Activated CD4-positive, alpha-beta memory T cell treated with anti-CD3 and anti-CD28 coated beads, Interleukin-2, amount 10 ng/mL, durations not matched to agents 7 days and 5 days (primary cell): Measurements from ENCODE around the gene CD276. TPM values are rescaled to one million over a fixed set of nuclear protein-coding genes. Genes with fewer than 3 reads are reported as not detected.

ENCODE experiments used
- CTCF ChIA-PET: fragments of 350-600 bp; sonication (Branson Sonifier 250); formaldehyde crosslinking; loops from one replicate; lab custom pipeline; 2021; ENCODE audit warnings: antibody characterized with exemption, inconsistent platforms; lab: Charles Lee
- POLR2A ChIA-PET: fragments of 350-600 bp; sonication (Branson Sonifier 250); formaldehyde crosslinking; loops from one replicate; lab custom pipeline; 2021; ENCODE audit warnings: antibody characterized with exemption; lab: Charles Lee
- DNase-seq: peaks from one replicate; pipeline ENCODE4 v3.0.0-alpha.2; 2020
- H3K27ac Mint-ChIP-seq: one replicate; pipeline ENCODE4 v1.8.0; 2021; ENCODE audit warnings: mild to moderate bottlenecking, mixed read lengths
- H3K27me3 Mint-ChIP-seq: one replicate; pipeline ENCODE4 v1.8.0; 2021; ENCODE audit warnings: mixed read lengths
- H3K36me3 Mint-ChIP-seq: one replicate; pipeline ENCODE4 v1.8.0; 2021; ENCODE audit warnings: low read depth, mixed read lengths
- H3K4me1 Mint-ChIP-seq: one replicate; pipeline ENCODE4 v1.8.0; 2021; ENCODE audit warnings: mixed read lengths
- H3K4me3 Mint-ChIP-seq: one replicate; pipeline ENCODE4 v1.8.0; 2021; ENCODE audit warnings: mild to moderate bottlenecking, mixed read lengths
- H3K9me3 Mint-ChIP-seq: one replicate; pipeline ENCODE4 v1.8.0; 2021; ENCODE audit warnings: mixed read lengths
- total RNA-seq, 2 experiments: library from RNA; stranded (reverse); gene quantifications; one replicate each; pipeline ENCODE4 v1.2.3, GENCODE V29; 2021

Gene CD276
- total RNA-seq, 2 experiments from 2014 or later = 0.88 to 1.6 TPM

DNA sequence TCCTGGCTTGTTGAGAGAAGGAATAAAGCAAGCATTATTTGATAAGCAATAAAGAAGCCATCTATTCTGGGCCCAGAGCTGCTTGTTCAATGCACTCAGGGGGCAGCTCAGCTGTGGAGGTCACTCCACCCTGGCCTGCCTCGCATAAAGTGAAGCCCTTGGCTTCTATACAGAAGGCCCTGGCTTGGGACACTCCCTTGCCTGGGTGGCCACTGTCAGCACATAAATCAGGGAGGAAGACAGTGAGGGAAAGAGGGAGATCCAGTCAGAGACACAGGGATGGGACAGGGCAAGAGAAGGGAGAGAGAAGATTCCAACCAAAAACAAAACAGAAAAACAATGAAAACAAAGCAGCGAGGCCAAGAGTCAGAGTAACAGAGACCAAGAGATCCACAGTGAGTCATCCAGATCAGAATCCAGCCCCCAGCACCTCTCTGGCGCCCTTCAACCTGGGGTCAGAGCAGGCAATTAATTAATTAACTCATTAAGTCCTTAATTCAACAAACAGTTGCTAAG, 57.2 kb downstream of the CD276 start:
- H3K9me3 Mint-ChIP-seq = no peaks in the 10 kb centered on the region
- H3K27ac Mint-ChIP-seq = no peak overlapping the region
- POLR2A ChIA-PET = interaction anchor here (1.0 kb wide), 1 partner anchor 9 kb away, joined by 3 read pairs; no protein-coding TSS in a partner anchor
- CTCF ChIA-PET = no interaction called here
- H3K27me3 Mint-ChIP-seq = peaks cover 5% of the 10 kb centered on the region
- no peaks in the 10 kb centered on the region for H3K4me1 Mint-ChIP-seq
- DNase-seq = no peak
- no peak overlapping the region for H3K4me3 Mint-ChIP-seq
- no peaks in the 10 kb centered on the region for H3K36me3 Mint-ChIP-seq

GRCh38 chr15:73744293-73744692, 60.1 kb downstream of the CD276 start:
- no peak overlapping the region for H3K27ac Mint-ChIP-seq
- H3K27me3 Mint-ChIP-seq = peaks cover 17% of the 10 kb centered on the region
- H3K9me3 Mint-ChIP-seq = no peaks in the 10 kb centered on the region
- H3K36me3 Mint-ChIP-seq = no peaks in the 10 kb centered on the region
- CTCF ChIA-PET = no interaction called here
- H3K4me3 Mint-ChIP-seq = no peak overlapping the region
- H3K4me1 Mint-ChIP-seq = no peaks in the 10 kb centered on the region
- POLR2A ChIA-PET = no interaction called here
- no peak for DNase-seq

DNA sequence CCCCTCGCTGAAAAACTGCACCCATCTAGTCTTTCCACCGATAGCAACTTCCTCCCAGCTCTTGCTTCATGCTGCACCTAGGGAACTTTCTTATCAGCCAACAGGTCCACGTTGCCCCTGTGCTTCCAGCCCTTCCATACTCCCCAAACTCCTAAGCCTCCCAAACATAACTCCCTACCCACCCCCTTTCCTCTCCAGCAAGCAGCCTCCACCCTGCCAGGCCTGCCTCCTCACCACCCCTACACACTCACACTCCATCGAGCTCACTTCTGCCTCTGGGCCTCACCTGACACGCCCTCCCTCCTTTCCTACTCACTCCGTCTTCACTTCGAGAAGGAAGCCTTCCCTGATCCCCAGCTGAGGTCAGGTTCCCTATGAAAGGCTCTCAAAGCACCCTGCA, 60.9 kb downstream of the CD276 start:
- Mint-ChIP-seq H3K36me3 (no peaks in the 10 kb centered on the region), H3K4me3 (no peak overlapping the region), H3K27me3 (peaks cover 23% of the 10 kb centered on the region), H3K4me1 (no peaks in the 10 kb centered on the region), H3K9me3 (no peaks in the 10 kb centered on the region), H3K27ac (no peak overlapping the region)
- ChIA-PET CTCF (no interaction called here), POLR2A (no interaction called here)
- DNase-seq = no peak

DNA sequence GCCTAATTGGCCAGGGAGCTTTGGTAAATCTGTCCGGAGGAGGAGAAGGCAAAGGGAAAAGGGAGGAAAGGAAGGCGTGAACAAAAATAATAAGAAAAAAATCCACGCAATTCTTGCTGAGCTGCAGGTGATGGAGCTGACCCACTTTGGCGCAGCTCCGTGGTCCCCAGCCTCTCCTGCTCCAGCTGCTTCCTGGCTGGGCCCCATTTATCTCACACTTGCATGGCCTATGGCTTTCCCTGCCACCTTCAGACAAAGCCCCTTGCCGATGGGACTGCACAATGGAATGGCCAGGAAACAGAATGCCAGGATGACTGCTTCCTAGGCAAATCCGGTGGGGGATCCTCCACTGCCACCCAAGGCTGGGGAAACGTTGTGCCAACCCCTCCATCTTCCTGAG, 62.1 kb downstream of the CD276 start:
- ChIA-PET POLR2A (no interaction called here), CTCF (no interaction called here)
- Mint-ChIP-seq H3K36me3 (no peaks in the 10 kb centered on the region), H3K9me3 (no peaks in the 10 kb centered on the region), H3K27me3 (peaks cover 33% of the 10 kb centered on the region), H3K27ac (no peak overlapping the region), H3K4me3 (no peak overlapping the region), H3K4me1 (no peaks in the 10 kb centered on the region)
- DNase-seq = no peak

GRCh38 chr15:73746883-73747282, 62.7 kb downstream of the CD276 start:
- H3K4me1 Mint-ChIP-seq = no peaks in the 10 kb centered on the region
- ChIA-PET POLR2A (no interaction called here), CTCF (no interaction called here)
- H3K4me3 Mint-ChIP-seq = no peak overlapping the region
- H3K27ac Mint-ChIP-seq = no peak overlapping the region
- H3K27me3 Mint-ChIP-seq = peaks cover 36% of the 10 kb centered on the region
- DNase-seq = no peak
- no peaks in the 10 kb centered on the region for H3K9me3 Mint-ChIP-seq
- H3K36me3 Mint-ChIP-seq = no peaks in the 10 kb centered on the region

DNA sequence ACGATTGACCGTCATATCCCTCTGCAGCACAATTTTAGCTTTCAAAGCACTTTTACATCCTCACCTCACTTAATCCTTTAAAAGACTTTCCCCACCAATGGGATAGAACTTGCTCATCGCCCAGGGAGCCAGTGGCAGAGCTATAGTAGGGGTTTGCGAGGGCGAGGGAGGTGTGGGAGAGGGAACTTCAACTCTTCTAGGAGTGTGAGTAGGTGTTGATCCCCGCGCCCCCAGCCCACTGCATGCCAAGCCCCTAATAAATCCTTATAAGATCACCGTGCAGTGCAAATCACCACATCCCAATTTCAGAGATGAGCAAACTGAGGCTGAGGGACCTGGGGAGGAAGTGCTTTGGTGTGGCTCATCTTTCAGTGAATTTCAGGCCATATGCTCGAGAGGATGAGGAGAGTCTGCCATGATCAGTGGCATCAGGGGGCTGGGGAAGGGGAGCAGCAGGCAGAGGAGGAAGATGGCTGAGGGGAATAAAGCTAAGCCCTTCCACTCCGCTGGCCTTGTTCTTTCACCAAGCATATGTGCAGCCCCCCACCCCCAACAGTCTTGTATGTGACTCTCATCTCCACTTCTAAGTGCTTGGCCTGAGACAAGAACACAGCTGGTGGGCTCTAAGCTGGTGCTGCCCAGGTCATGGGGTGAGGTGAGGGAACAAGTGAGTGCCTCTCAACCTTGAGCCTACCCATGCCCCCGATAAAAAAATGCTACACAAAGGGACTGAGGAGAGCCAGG, 63.8 kb downstream of the CD276 start:
- Mint-ChIP-seq H3K4me1 (no peaks in the 10 kb centered on the region), H3K27me3 (peaks cover 36% of the 10 kb centered on the region), H3K36me3 (no peaks in the 10 kb centered on the region), H3K9me3 (no peaks in the 10 kb centered on the region), H3K4me3 (no peak overlapping the region), H3K27ac (no peak overlapping the region)
- ChIA-PET POLR2A (no interaction called here), CTCF (no interaction called here)
- DNase-seq = no peak

GRCh38 chr15:73748730-73749129, 64.5 kb downstream of the CD276 start:
- H3K36me3 Mint-ChIP-seq = no peaks in the 10 kb centered on the region
- H3K4me3 Mint-ChIP-seq = no peak overlapping the region
- ChIA-PET CTCF (no interaction called here), POLR2A (no interaction called here)
- no peaks in the 10 kb centered on the region for H3K9me3 Mint-ChIP-seq
- H3K4me1 Mint-ChIP-seq = no peaks in the 10 kb centered on the region
- peaks cover 39% of the 10 kb centered on the region for H3K27me3 Mint-ChIP-seq
- DNase-seq = no peak
- H3K27ac Mint-ChIP-seq = no peak overlapping the region

DNA sequence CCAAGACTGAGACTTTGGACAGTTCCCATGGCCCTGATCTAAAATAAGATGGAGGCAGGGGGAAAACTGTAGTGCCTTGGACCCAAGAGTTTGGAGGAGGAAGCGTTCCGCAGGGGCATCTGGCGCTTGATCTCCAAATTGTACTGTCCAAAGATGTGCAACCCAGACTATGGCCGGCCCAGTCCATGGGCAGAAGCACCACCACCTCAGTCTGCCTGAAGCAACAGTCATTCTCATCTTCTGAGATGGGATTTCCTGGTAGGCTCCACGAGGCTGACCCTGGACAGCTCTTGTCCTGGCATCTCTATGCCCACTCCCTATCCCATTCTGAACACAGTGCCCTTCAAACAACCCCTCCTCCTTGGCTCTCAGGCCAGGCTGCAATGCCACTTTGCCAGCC, 65.3 kb downstream of the CD276 start:
- Mint-ChIP-seq H3K4me3 (no peak overlapping the region), H3K36me3 (no peaks in the 10 kb centered on the region), H3K27ac (no peak overlapping the region), H3K4me1 (no peaks in the 10 kb centered on the region), H3K27me3 (peaks cover 47% of the 10 kb centered on the region), H3K9me3 (no peaks in the 10 kb centered on the region)
- no peak for DNase-seq
- ChIA-PET CTCF (no interaction called here), POLR2A (no interaction called here)

- DNase-seq = no peak
- no peaks in the 10 kb centered on the region for H3K4me1 Mint-ChIP-seq
- H3K27me3 Mint-ChIP-seq = peaks cover 51% of the 10 kb centered on the region
- no peaks in the 10 kb centered on the region for H3K36me3 Mint-ChIP-seq
- no peak overlapping the region for H3K4me3 Mint-ChIP-seq
- POLR2A ChIA-PET = no interaction called here
- no peaks in the 10 kb centered on the region for H3K9me3 Mint-ChIP-seq
- no peak overlapping the region for H3K27ac Mint-ChIP-seq
- CTCF ChIA-PET = no interaction called here
These were observed 65.8 kb downstream of the CD276 start for GRCh38 chr15:73749971-73750370.

- CTCF ChIA-PET = no interaction called here
- DNase-seq = no peak
- Mint-ChIP-seq H3K27ac (no peak overlapping the region), H3K9me3 (no peaks in the 10 kb centered on the region), H3K4me1 (no peaks in the 10 kb centered on the region), H3K4me3 (no peak overlapping the region), H3K27me3 (peaks cover 49% of the 10 kb centered on the region), H3K36me3 (no peaks in the 10 kb centered on the region)
- POLR2A ChIA-PET = interaction anchor here (1.0 kb wide), 1 partner anchor 8 kb away, joined by 3 read pairs; no protein-coding TSS in a partner anchor
These were observed 66.3 kb downstream of the CD276 start for GRCh38 chr15:73750438-73750837.

GRCh38 chr15:73750951-73751350, 66.8 kb downstream of the CD276 start:
- H3K27me3 Mint-ChIP-seq = peaks cover 54% of the 10 kb centered on the region
- POLR2A ChIA-PET = interaction anchor here (1.0 kb wide), 1 partner anchor 9 kb away, joined by 3 read pairs; no protein-coding TSS in a partner anchor

GRCh38 chr15:73751511-73751898, 67.3 kb downstream of the CD276 start:
- DNase-seq = no peak
- no peaks in the 10 kb centered on the region for H3K36me3 Mint-ChIP-seq
- POLR2A ChIA-PET = no interaction called here
- no peaks in the 10 kb centered on the region for H3K4me1 Mint-ChIP-seq
- no peak overlapping the region for H3K27ac Mint-ChIP-seq
- H3K9me3 Mint-ChIP-seq = no peaks in the 10 kb centered on the region
- CTCF ChIA-PET = no interaction called here
- H3K4me3 Mint-ChIP-seq = no peak overlapping the region
- peaks cover 59% of the 10 kb centered on the region for H3K27me3 Mint-ChIP-seq

More at GRCh38 chr15:73750951-73751350, 66.8 kb downstream of the CD276 start:
- CTCF ChIA-PET = no interaction called here
- H3K36me3 Mint-ChIP-seq = no peaks in the 10 kb centered on the region
- no peaks in the 10 kb centered on the region for H3K4me1 Mint-ChIP-seq
- H3K9me3 Mint-ChIP-seq = no peaks in the 10 kb centered on the region
- DNase-seq = no peak
- H3K4me3 Mint-ChIP-seq = no peak overlapping the region
- H3K27ac Mint-ChIP-seq = no peak overlapping the region

DNA sequence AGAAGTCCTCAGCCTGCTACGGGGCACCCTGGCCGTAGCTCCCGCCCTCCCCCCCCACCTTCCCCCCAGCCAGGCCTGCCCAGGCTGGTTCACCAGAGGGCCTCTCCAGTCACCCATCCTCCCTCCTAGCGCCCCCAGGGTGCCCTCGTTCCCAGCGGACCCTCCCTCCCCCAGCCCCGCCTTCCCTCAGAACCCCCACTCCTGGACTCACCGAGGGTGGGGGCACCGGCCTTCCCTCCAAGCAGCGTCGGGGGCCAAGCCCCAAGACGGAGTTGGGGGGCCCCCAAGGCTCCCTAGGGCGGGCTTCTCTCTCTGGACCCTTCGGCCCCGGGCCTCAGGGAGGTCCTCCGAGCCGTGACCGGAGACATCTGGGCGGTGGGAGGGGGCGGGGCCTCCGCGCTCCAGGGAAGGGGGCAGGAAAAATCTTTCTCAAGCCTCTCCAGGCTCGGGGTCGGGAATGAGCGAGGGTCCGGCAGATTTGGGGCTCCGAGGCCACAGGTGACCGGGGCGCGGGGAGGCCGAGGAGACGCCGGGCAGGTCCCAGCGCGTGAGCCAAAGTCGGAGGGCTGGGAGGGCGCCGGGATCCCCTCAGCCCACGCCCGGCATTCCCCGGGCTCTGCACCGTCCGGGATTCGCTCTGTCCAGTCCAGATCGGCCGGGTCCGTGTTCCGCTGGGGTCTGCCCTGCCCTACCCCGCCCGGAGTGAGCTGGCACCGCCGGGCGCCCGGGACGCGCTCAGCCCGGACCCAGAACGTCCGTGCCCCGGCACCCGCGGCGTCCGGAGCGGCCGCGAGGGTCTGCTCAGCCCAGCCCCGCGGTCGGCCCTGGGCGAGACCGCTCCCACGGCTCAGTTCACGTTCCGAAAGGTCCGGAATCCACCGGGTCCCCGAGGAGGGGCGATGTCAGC, 68.0 kb downstream of the CD276 start:
- Mint-ChIP-seq H3K9me3 (no peaks in the 10 kb centered on the region), H3K4me1 (no peaks in the 10 kb centered on the region), H3K27ac (no peak overlapping the region), H3K36me3 (no peaks in the 10 kb centered on the region), H3K27me3 (peaks cover 59% of the 10 kb centered on the region), H3K4me3 (no peak overlapping the region)
- DNase-seq = no peak
- ChIA-PET CTCF (no interaction called here), POLR2A (no interaction called here)
